Uterus (tissue), 2 donors: ENCODE results near the gene MRPS5.

Experiments
- POLR2A ChIP-seq, 2 donors: fragments of 450-650 bp; IDR thresholded peaks; one replicate each; pipeline ENCODE4 v1.6.1; 2016; ENCODE audit warnings: antibody characterized with exemption in 2 of 2, mild to moderate bottlenecking in 1 of 2, moderate library complexity in 1 of 2
- TF ChIP-seq, protein P1 (sequence below), 4 experiments: fragments of 200-600 bp in 2 of 4; fragments of 450-650 bp in 2 of 4; sonication (generic) in 2 of 4; IDR thresholded peaks; one replicate each; pipeline ENCODE4 v1.5.1; 2016 to 2019; ENCODE audit warnings: antibody characterized with exemption in 4 of 4, mild to moderate bottlenecking in 2 of 4, moderate library complexity in 1 of 4

DNA sequence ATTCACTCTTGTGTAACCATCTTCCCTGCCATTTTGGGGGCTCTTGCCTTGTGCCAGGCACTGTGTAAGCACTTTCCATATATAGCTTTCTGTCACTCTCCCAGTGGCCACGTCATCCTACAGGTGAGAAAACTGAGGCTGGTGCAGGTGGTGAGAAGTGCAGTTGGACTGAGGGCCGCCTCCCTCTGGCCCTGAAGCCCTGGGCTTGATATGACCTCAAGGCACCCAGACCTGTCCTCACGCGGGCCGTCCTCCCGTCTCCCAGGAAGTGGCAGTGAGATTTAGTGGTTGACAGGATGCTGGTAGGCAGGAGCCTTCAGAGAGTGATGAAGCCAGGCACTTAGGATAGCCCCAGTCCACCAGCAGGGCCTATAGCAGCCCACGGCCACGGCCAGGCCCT is 65.6 kb downstream of the MRPS5 start:
- TF ChIP-seq, protein P1, sequence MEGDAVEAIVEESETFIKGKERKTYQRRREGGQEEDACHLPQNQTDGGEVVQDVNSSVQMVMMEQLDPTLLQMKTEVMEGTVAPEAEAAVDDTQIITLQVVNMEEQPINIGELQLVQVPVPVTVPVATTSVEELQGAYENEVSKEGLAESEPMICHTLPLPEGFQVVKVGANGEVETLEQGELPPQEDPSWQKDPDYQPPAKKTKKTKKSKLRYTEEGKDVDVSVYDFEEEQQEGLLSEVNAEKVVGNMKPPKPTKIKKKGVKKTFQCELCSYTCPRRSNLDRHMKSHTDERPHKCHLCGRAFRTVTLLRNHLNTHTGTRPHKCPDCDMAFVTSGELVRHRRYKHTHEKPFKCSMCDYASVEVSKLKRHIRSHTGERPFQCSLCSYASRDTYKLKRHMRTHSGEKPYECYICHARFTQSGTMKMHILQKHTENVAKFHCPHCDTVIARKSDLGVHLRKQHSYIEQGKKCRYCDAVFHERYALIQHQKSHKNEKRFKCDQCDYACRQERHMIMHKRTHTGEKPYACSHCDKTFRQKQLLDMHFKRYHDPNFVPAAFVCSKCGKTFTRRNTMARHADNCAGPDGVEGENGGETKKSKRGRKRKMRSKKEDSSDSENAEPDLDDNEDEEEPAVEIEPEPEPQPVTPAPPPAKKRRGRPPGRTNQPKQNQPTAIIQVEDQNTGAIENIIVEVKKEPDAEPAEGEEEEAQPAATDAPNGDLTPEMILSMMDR (IDR thresholded peaks at IDR 0.05) = no peak
- no peak for TF ChIP-seq POLR2A (IDR thresholded peaks at IDR 0.05)
